T-helper 22 cell (primary cell): ENCODE measurements around the gene PDLIM1.

Source experiments
- DNase-seq: peaks from one replicate; pipeline ENCODE4 v3.0.0-alpha.2; 2020; ENCODE audit warnings: low read depth

Gene PDLIM1

GRCh38 chr10:95263864-95264226 lies 27.0 kb downstream of the PDLIM1 start:
- no peak for DNase-seq

DNA sequence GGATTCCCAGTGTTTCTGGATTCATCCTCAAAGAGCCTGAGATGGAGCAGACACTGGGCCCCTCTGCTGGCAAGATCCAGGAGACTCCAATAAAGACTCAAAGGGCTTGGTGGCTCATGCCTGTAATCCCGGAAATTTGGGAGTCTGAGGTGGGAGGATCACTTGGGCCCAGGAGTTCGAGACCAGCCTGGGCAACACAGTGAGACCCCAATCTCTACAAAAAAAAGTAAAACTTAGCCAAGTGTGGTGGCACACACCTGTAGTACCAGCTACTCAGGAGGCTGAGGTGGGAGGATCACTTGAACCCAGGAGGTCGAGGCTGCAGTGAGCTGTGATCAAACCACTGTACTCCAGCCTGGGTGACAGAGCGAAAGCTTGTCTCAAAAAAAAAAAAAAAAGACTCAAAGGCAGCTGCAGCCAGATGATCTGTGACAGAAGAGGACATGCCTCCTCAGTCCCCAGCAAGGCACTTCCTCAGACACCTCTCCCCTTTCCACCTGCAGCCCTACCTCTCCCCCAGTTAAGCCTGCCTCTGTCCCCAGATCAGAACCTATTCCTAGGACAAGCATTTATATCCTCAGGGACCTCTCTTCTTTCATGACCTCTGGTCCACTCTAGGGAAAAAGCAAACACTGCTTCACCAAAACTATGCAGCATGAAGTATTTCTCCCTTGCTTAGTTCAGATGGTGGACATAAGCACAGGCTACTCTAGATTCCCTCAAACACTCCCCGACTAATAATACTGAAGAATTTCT lies 27.9 kb downstream of the PDLIM1 start:
- no peak for DNase-seq

GRCh38 chr10:95261926-95262325 lies 28.9 kb downstream of the PDLIM1 start:
- DNase-seq: no peak

GRCh38 chr10:95260909-95261552 lies 29.8 kb downstream of the PDLIM1 start:
- DNase-seq: no peak

DNA sequence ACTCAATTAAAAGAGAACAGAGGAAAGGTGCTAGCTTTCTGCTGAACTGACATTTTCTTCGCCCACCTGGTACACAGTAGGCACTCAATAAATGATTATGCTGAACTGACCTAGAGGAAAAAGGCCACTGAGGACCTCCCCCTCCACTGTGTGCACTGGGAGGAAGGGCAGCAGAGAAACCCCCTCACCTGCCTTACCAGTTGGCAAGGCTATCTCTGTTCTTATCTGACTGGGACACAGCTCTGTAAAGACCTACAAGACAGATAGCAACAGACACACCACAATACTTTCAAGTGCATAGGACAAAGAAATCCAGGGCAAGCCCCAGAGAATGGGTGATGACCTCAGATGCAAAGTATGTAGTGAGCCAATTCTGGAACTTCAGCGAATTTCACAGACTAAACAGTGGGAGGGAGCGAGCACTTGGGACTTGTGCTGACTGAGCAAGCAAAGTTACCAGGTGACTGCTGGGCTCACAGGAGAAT lies 30.4 kb downstream of the PDLIM1 start:
- no peak for DNase-seq

GRCh38 chr10:95257849-95258248 lies 33.0 kb downstream of the PDLIM1 start:
- DNase-seq: no peak

DNA sequence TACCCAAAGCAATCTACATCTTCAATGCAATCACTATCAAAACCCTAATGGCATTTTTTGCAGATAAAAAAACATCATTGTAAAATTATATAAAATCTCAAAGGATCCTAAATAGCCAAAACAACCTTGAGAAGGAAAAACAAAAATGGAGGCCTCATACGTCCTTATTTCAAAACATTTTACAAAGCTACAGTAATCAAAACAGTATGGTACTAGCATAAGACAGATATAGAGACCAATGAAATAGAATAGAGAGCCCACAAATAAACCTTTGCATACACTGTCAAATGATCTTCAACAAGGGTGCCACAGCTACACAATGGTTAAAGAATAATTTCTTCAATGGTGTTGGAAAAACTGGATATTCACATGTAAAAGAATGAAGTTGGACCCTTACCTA lies 34.5 kb downstream of the PDLIM1 start:
- no peak for DNase-seq

DNA sequence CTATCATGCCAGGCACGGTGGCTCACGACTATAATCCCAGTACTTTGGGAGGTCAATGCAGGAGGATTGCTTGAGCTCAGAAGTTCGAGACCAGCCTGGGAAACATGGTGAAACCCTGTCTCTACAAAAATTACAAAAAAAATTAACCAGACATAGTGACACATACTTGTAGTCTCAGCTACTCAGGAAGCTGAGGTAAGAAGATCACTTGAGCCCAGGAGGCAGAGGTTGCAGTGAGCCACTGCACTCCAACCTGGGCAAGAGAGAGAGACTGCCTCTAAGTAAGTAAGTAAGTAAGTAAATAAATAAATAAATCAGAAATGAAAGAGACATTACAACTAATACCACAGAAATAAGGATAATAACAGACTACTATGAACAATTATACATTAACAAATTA lies 36.2 kb downstream of the PDLIM1 start:
- no peak for DNase-seq

- DNase-seq: no peak
These were observed 37.1 kb downstream of the PDLIM1 start for GRCh38 chr10:95253686-95254085.

GRCh38 chr10:95253007-95253406 lies 37.8 kb downstream of the PDLIM1 start:
- no peak for DNase-seq

GRCh38 chr10:95250856-95251255 lies 39.9 kb downstream of the PDLIM1 start:
- DNase-seq: no peak

GRCh38 chr10:95249467-95249866 lies 41.3 kb downstream of the PDLIM1 start:
- DNase-seq: no peak

DNA sequence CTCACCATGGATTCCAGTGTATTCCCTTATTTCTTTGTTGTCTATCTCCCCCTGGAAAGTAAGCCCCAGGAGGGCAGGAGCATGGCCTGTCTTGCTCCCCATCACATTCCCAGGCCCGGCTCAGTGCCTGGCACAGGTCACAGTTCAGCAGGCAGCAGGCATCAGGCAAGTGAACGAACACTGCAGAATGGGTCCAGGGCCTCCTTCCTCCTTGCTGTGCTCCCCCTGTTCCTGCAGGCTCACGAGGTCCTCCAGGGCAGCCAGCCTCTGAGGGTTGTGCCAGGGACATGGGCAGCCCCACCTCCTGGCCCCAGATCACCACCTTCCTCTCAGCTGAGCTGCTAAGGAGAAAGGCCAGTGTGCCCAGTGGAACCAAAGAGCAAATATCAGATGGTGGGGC lies 41.8 kb downstream of the PDLIM1 start:
- DNase-seq: no peak

DNA sequence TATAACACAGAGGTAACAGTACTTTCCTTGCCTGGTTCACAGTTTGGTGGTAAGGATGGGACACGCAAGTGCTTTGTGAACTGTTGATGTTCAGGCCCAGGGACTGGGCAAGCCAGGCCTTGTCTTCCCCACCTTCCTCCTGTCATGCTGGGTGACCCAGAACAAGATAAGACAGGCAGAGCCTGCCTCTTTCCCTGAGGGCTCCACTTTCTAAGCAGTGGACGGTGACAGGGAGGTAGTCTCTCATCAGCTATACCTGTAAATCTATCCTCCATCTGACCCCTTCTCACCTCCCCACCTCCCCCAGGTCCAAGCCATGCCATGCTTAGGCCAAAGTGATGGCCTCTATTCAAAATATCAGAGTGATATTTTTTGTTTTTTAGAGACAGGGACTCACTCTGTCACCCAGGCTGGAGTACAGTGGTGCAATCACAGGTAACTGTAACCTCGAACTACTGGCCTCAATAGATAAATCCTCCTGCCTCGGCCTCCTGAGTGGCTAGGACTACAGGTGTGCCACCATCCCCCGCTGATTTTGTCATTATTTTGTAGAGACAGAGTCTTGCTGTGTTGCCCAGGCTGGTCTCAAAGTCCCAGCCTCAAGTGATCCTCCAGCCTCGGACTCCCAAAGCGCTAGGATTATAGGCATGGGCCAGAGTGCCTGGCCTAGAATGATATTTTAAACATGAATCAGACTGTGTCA lies 42.8 kb downstream of the PDLIM1 start:
- no peak for DNase-seq

DNA sequence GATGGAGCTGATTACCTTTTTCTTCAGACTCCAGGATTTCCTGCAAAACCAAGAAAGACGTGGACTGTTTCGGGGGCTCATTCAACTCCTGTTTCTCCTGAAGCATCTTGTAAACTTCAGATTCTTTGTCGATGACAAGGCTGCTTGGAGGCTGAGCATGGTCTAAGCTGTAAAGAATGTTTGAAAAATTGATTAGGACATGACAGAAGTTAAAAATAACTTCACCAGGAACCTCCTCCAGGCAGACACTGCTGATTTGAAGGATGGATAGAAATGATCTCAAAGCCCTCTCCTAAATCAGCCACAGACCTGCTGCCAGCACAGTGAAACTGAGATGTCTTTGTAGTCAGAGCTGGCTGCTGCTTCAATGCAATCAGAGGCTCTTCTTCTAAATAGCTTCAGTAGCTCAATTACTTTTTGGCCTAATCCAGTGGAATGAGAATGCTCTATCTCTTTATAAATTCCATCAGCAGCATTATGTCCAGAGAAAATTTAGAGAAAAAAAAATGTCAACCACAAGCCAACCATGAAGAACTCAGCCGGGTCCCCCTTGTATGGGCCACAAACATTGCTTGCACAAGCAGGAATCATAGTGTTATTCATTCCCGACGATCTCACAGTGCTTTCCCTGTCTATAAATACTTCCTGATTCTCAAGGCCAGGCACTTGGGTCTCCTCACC lies 43.5 kb downstream of the PDLIM1 start:
- no peak for DNase-seq

- DNase-seq: no peak
These were observed 44.2 kb downstream of the PDLIM1 start for GRCh38 chr10:95246582-95247051.

DNA sequence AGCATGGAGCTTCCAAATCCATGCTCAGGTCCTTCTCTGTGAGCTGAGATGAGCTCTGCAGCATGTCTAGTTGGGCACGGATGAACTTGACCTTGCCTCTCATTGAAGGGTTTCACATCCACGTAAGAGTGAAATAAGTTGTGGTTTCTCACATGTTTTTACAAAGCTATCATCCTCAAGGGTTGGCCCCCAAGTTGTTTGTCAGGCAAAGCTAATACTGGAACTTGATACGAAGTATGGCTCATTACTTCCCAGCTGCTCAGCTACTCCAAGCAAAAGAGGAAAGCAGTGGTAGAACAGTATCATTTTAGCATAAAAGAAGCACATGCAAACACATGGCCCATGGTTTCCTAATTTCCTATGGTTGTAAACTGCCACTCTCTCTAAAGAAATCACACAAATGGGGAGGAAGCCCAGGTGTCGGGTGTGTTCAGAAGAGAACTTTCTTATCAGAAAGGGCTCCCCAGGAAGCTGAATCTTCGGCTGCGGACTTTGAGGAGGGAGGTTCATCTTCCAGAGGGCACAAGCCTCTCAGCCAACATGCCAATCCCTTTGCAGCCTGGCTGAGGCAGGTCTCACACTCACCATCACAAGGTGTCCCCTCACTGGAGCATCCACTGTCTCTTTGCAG lies 45.3 kb downstream of the PDLIM1 start:
- DNase-seq: no peak

DNA sequence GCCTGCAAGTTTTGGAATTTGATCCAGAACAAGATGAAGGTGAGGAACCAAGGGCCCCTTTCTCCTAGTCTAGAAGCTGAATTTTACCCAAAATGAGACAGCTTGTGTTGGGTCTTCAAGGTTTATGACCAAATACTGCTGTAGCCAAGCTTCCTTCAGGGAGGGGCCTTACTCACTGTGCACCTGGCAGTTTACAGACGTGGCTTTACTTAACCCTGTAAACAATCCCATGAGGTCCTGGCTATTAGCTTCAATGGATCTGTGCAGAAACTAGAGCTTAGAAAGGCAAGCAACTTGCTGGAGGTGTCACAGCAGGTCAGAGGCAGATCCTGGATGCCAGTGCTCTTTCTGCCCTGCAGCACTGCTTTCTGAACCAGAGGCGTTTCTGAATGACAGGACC lies 46.7 kb downstream of the PDLIM1 start:
- no peak for DNase-seq

DNA sequence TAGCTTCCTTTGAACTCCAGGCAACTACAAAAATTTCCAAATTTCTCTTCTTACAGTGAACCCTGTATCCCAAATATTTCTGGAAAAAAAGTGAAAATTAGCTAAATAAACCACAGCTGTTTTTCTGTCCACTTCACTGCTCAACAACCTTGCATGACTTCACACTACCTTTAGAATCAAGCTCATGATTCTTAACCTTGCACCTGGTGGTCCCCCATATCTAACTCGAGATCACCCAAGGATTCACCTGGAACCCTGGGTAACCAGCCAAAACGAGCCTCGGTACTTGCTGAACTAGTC lies 47.5 kb downstream of the PDLIM1 start:
- no peak for DNase-seq

- DNase-seq: no peak
These were observed 48.1 kb downstream of the PDLIM1 start for GRCh38 chr10:95242581-95243317.

GRCh38 chr10:95241533-95241932 lies 49.3 kb downstream of the PDLIM1 start:
- no peak for DNase-seq
